HG02759 (cell line): ENCODE measurements around the gene GSG1L.

ENCODE experiments used
- ATAC-seq: cut with Tn5 transposase; IDR thresholded peaks from one replicate; pipeline ENCODE4 v1.9.1; 2021; ENCODE audit warnings: mild to moderate bottlenecking, moderate library complexity; ENCODE audit not compliant: unreplicated experiment

Gene GSG1L

GRCh38 chr16:28064706-28065249 lies 1.3 kb upstream of the GSG1L start:
- ATAC-seq = no peak

GRCh38 chr16:28064150-28064549 lies 636 bp upstream of the GSG1L start:
- ATAC-seq = no peak

GRCh38 chr16:28062847-28063521 lies 530 bp downstream of the GSG1L start:
- no peak for ATAC-seq

GRCh38 chr16:28062261-28062846 lies 1.2 kb downstream of the GSG1L start:
- no peak for ATAC-seq

GRCh38 chr16:28061352-28062101 lies 2.0 kb downstream of the GSG1L start:
- ATAC-seq = no peak

- ATAC-seq = no peak
Observed at GRCh38 chr16:28059841-28060575, 3.5 kb downstream of the GSG1L start.

GRCh38 chr16:28058839-28059589 lies 4.5 kb downstream of the GSG1L start:
- ATAC-seq = no peak

GRCh38 chr16:28057949-28058348 lies 5.6 kb downstream of the GSG1L start:
- ATAC-seq = no peak

- no peak for ATAC-seq
Observed at GRCh38 chr16:28053461-28053860, 10.1 kb downstream of the GSG1L start.

- no peak for ATAC-seq
Observed at GRCh38 chr16:28052274-28053128, 11.0 kb downstream of the GSG1L start.

- ATAC-seq = no peak
Observed at GRCh38 chr16:28051486-28051885, 12.0 kb downstream of the GSG1L start.

- no peak for ATAC-seq
Observed at GRCh38 chr16:28042811-28043210, 20.7 kb downstream of the GSG1L start.

GRCh38 chr16:28041615-28042014 lies 21.9 kb downstream of the GSG1L start:
- no peak for ATAC-seq

- ATAC-seq = no peak
Observed at GRCh38 chr16:28040039-28040438, 23.5 kb downstream of the GSG1L start.

- no peak for ATAC-seq
Observed at GRCh38 chr16:28039493-28039892, 24.0 kb downstream of the GSG1L start.

GRCh38 chr16:28038409-28038808 lies 25.1 kb downstream of the GSG1L start:
- no peak for ATAC-seq

- no peak for ATAC-seq
Observed at GRCh38 chr16:28035866-28036393, 27.6 kb downstream of the GSG1L start.

- ATAC-seq = no peak
Observed at GRCh38 chr16:28033870-28034269, 29.6 kb downstream of the GSG1L start.

- ATAC-seq = no peak
Observed at GRCh38 chr16:28029387-28030002, 34.0 kb downstream of the GSG1L start.
